ENCODE data around the gene PIK3R6. TPM values are rescaled to one million over a fixed set of nuclear protein-coding genes. Genes with fewer than 3 reads are reported as not detected.

The PIK3R6 gene
- total and polyA plus RNA-seq, 2 experiments from 2014 or later, result 0.11 to 0.24 TPM

- no peak for TF ChIP-seq POLR2AphosphoS5 (IDR thresholded peaks at IDR 0.05; ENCODE audit: low read depth)
Observed at GRCh38 chr17:8870406-8871040, 3.0 kb upstream of the PIK3R6 start (continued).

GRCh38 chr17:8869114-8869815 is 1.8 kb upstream of the PIK3R6 start:
- H3K4me3 ChIP-seq, result no peak overlapping the region
- H3K4me2 ChIP-seq, result no peak overlapping the region
- no peaks in the 10 kb centered on the region for H3K36me3 ChIP-seq (ENCODE audit: insufficient read depth)
- Mint-ChIP-seq H3K27ac (no peak overlapping the region), H3K27me3 (ENCODE audit: insufficient read depth, low read depth, poor library complexity) (peaks cover 16% of the 10 kb centered on the region), H3K9me3 (no peaks in the 10 kb centered on the region; the same call in 2 of the 3 replicates), H3K4me3 (no peak overlapping the region), H3K36me3 (ENCODE audit: low read depth) (no peaks in the 10 kb centered on the region; the same call in 2 of the 3 replicates), H3K4me1 (peaks cover 9% of the 10 kb centered on the region)
- no peaks in the 10 kb centered on the region for H3K27me3 ChIP-seq (ENCODE audit: insufficient read depth)
- no peaks in the 10 kb centered on the region for H3K79me2 ChIP-seq (replicated peaks; ENCODE audit: insufficient read depth)
- peaks cover 4% of the 10 kb centered on the region; the same call in 1 of the 2 replicates for H3K4me1 ChIP-seq (ENCODE audit: insufficient read depth)
- DNase-seq (ENCODE audit: low spot score), result no peak
- H4K20me1 ChIP-seq (replicated peaks; ENCODE audit: insufficient read depth), result no peaks in the 10 kb centered on the region
- no peak for ATAC-seq
- H3K9me2 ChIP-seq (ENCODE audit: insufficient read depth), result no peaks in the 10 kb centered on the region
- no peak overlapping the region for H2AFZ ChIP-seq
- no peak overlapping the region for H3K27ac ChIP-seq (ENCODE audit: low read depth)
- no peaks in the 10 kb centered on the region for H3F3A ChIP-seq (replicated peaks; ENCODE audit: low read depth)
- no peak for TF ChIP-seq STAT1 (IDR thresholded peaks at IDR 0.05; ENCODE audit: unreplicated experiment)
- no peak for TF ChIP-seq NANOG (IDR thresholded peaks at IDR 0.05; ENCODE audit: borderline replicate concordance)
- no peak for TF ChIP-seq ZNF114 (CRISPR knock-in tag; IDR thresholded peaks at IDR 0.05)
- no peak for TF ChIP-seq CREB1 (CRISPR knock-in tag; IDR thresholded peaks at IDR 0.05; ENCODE audit: low read depth)
- no peak for TF ChIP-seq EZH2 (IDR thresholded peaks at IDR 0.05; ENCODE audit: low read depth, unreplicated experiment)
- no peak for TF ChIP-seq ETS1 (IDR thresholded peaks at IDR 0.05)
- no peak for TF ChIP-seq JUNB (IDR thresholded peaks at IDR 0.05; ENCODE audit: unreplicated experiment)
- no peak for TF ChIP-seq CTCF (conservative IDR thresholded peaks at IDR 0.05; ENCODE audit: low read depth in 2 of 2)
- no peak for TF ChIP-seq REST (IDR thresholded peaks at IDR 0.05; ENCODE audit: unreplicated experiment)
- no peak for TF ChIP-seq ZNF331 (CRISPR knock-in tag; IDR thresholded peaks at IDR 0.05; ENCODE audit: low read depth)
- TF ChIP-seq POLR2AphosphoS5 (IDR thresholded peaks at IDR 0.05; ENCODE audit: low read depth), result no peak
